ENCODE data around the gene OR11H7. TPM values are rescaled to one million over a fixed set of nuclear protein-coding genes. Genes with fewer than 3 reads are reported as not detected.

Gene OR11H7
- total and polyA plus RNA-seq, 2 of the 4 experiments (the other 2 are of a cell fraction), result not detected

GRCh38 chr14:20184181-20184580 lies 44.6 kb upstream of the OR11H7 start:
- Histone ChIP-seq H3K4me2 (ENCODE audit: low read depth, low read length) (no peak overlapping the region), H3K14ac (replicated peaks; ENCODE audit: low read depth, low read length) (no peak overlapping the region), H2AFZ (replicated peaks; ENCODE audit: low read length, poor library complexity) (no peak overlapping the region), H3K4me1 (ENCODE audit: control insufficient read depth, insufficient read depth, low read length) (no peaks in the 10 kb centered on the region), H3K56ac (ENCODE audit: extremely low read depth, insufficient read depth, low read length) (no peak overlapping the region), H3K36me3 (ENCODE audit: control insufficient read depth, insufficient read depth, low read length) (no peaks in the 10 kb centered on the region), H2BK15ac (ENCODE audit: low read depth, low read length) (no peak overlapping the region), H2BK20ac (ENCODE audit: low read depth, low read length) (no peak overlapping the region), H3K9me3 (ENCODE audit: control insufficient read depth, insufficient read depth, low read length) (peaks cover 8% of the 10 kb centered on the region; the same call in 1 of the 2 replicates), H3K23ac (ENCODE audit: low read depth, low read length) (no peak overlapping the region), H4K91ac (ENCODE audit: insufficient read depth, low read depth, low read length) (no peak overlapping the region), H3K18ac (ENCODE audit: low read depth, low read length) (no peak overlapping the region), H3K9ac (ENCODE audit: low read depth, low read length) (no peak overlapping the region), H3K27me3 (ENCODE audit: control insufficient read depth, insufficient read depth, low read length) (no peaks in the 10 kb centered on the region), H3K79me1 (ENCODE audit: low read depth in 1 of 2, low read length in 2 of 2) (no peaks in the 10 kb centered on the region), H4K8ac (ENCODE audit: low read depth in 2 of 2, low read length in 2 of 2) (no peak overlapping the region), H4K5ac (ENCODE audit: low read depth, low read length) (no peak overlapping the region), H3K9me1 (ENCODE audit: insufficient read depth, low read length) (no peaks in the 10 kb centered on the region), H3K27ac (ENCODE audit: insufficient read depth, low read length) (no peak overlapping the region), H3K4me3 (ENCODE audit: insufficient read depth, low read depth, low read length) (no peak overlapping the region), H2BK120ac (ENCODE audit: low read depth, low read length) (no peak overlapping the region), H2AK9ac (replicated peaks; ENCODE audit: low read depth, low read length, poor library complexity) (no peak overlapping the region), H3K4ac (ENCODE audit: low read depth, low read length) (no peak overlapping the region), H2AK5ac (ENCODE audit: low read depth, low read length) (no peak overlapping the region), H4K20me1 (ENCODE audit: insufficient read depth, low read length) (no peaks in the 10 kb centered on the region), H2BK5ac (ENCODE audit: low read depth, low read length, poor library complexity, severe bottlenecking) (no peak overlapping the region)
- POLR2A ChIA-PET (ENCODE audit: unreplicated experiment), result no interaction called here
- DNase-seq (no peak), ATAC-seq (ENCODE audit: low read depth) (no peak)
- intact Hi-C loops (cut with micrococcal nuclease), result no loop called here
- BruUV-seq (replicated peaks), result no TSS peak
- TF ChIP-seq SMC3 (IDR thresholded peaks at IDR 0.05; ENCODE audit: low read depth, low read length) (no peak), RFX5 (IDR thresholded peaks at IDR 0.05; ENCODE audit: low read depth, low read length) (no peak), MAFK (IDR thresholded peaks at IDR 0.05; ENCODE audit: low read depth, low read length) (no peak), POLR2A (IDR thresholded peaks at IDR 0.05; ENCODE audit: low read depth, low read length) (no peak), RCOR1 (IDR thresholded peaks at IDR 0.05; ENCODE audit: insufficient replicate concordance, low read length) (no peak), MXI1 (IDR thresholded peaks at IDR 0.05; ENCODE audit: borderline replicate concordance, low read depth, low read length) (no peak), ELK1 (IDR thresholded peaks at IDR 0.05; ENCODE audit: borderline replicate concordance, low read depth, low read length) (no peak), FOS (IDR thresholded peaks at IDR 0.05; ENCODE audit: low read depth, low read length) (no peak), MAZ (IDR thresholded peaks at IDR 0.05; ENCODE audit: borderline replicate concordance, low read depth, low read length) (no peak), CTCF (conservative IDR thresholded peaks at IDR 0.05; ENCODE audit: low read depth, low read length) (no peak), BHLHE40 (IDR thresholded peaks at IDR 0.05; ENCODE audit: low read depth, low read length) (no peak), CHD1 (IDR thresholded peaks at IDR 0.05; ENCODE audit: low read depth, low read length) (no peak), NFE2L2 (IDR thresholded peaks at IDR 0.05; ENCODE audit: low read depth, low read length) (no peak), CEBPB (IDR thresholded peaks at IDR 0.05; ENCODE audit: low read depth, low read length) (no peak), RAD21 (IDR thresholded peaks at IDR 0.05; ENCODE audit: low read length) (no peak)
- TF ChIP-seq, protein P1, sequence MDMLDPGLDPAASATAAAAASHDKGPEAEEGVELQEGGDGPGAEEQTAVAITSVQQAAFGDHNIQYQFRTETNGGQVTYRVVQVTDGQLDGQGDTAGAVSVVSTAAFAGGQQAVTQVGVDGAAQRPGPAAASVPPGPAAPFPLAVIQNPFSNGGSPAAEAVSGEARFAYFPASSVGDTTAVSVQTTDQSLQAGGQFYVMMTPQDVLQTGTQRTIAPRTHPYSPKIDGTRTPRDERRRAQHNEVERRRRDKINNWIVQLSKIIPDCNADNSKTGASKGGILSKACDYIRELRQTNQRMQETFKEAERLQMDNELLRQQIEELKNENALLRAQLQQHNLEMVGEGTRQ (IDR thresholded peaks at IDR 0.05; ENCODE audit: low read depth, low read length), result no peak
- CTCF ChIA-PET, result no interaction called here
- in situ Hi-C loops (cut with MboI; ENCODE audit: low sequenced_read_pairs), result no loop called here
- 20% methylated on average over 1 of the region's 5 CpGs; no CpG with 5 or more reads in 1 of the 2 experiments for WGBS, 2 experiments (ENCODE audit: extremely low coverage in 2 of 2, insufficient read length in 1 of 2)
- dilution Hi-C loops (cut with HindIII; ENCODE audit: low sequenced_read_pairs, unreplicated experiment), result no loop called here
